Measurements from ENCODE around the gene CMSS1. TPM values are rescaled to one million over a fixed set of nuclear protein-coding genes. Genes with fewer than 3 reads are reported as not detected.

Gene CMSS1
- polyA plus RNA-seq, 1 of the 3 experiments (the other 2 are of a cell fraction), result 9.1 TPM

DNA sequence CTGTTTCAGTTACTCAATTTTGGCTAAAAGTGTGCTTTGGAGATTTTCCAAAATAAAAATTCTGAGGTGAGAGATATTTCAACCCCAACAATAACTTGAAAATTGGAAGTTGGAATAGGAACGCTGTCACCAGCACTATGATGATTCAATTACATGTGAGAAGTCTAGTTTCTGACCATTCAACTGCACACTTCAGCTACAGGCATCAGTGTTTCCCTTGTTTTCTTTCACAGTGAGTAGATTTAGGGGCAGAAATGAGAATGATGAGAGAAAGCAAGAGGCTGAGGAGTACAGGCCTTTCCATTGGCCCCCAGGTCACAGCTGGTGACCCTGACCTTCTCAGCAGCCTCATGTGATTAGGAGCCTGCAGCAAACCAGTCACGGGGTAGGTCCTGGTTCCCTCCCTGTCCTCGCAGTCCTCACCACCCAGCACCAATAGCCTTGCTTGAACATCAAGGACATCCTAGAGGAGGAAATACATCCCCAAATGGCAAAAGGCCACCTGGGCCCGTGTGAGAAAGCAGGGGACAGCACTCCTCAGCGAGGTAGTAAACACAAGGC is 306.6 kb downstream of the CMSS1 start:
- no peak overlapping the region for H2AFZ ChIP-seq (ENCODE audit: low read depth)
- no peaks in the 10 kb centered on the region for H3K79me2 ChIP-seq (ENCODE audit: insufficient read depth)
- no peaks in the 10 kb centered on the region for H3K36me3 ChIP-seq (replicated peaks in 1 of 2; ENCODE audit: control insufficient read depth in 1 of 2, insufficient read depth in 2 of 2, low read length in 1 of 2)
- no peaks in the 10 kb centered on the region for H3K27me3 ChIP-seq (ENCODE audit: insufficient read depth)
- H3F3A ChIP-seq (replicated peaks; ENCODE audit: insufficient read depth), result no peaks in the 10 kb centered on the region
- TF ChIP-seq RCOR1 (IDR thresholded peaks at IDR 0.05; ENCODE audit: low read length) (no peak), EP300 (IDR thresholded peaks at IDR 0.05; ENCODE audit: borderline replicate concordance in 1 of 2, low read depth in 1 of 2, low read length in 1 of 2) (no peak), FOXJ3 (CRISPR knock-in tag; IDR thresholded peaks at IDR 0.05) (no peak), NRF1 (IDR thresholded peaks at IDR 0.05; ENCODE audit: low read depth, low read length) (no peak), SMC3 (IDR thresholded peaks at IDR 0.05; ENCODE audit: low read depth, low read length) (no peak), GATA2 (CRISPR knock-in tag; IDR thresholded peaks at IDR 0.05) (no peak), RAD21 (IDR thresholded peaks at IDR 0.05; ENCODE audit: low read length) (no peak), MEF2A (IDR thresholded peaks at IDR 0.05; ENCODE audit: borderline replicate concordance, low read depth) (no peak)
- no peak overlapping the region for H3K4me2 ChIP-seq
- no peak for DNase-seq
- no peak overlapping the region for H3K4me3 ChIP-seq (ENCODE audit: low read depth in 2 of 2, low read length in 1 of 2)
- ChIA-PET CTCF (interaction anchor here (0.6 kb wide), 1 partner anchor 277 kb away, joined by 3 read pairs; the partner anchor contains the start of genes LNP1 and TOMM70), POLR2A (no interaction called here)
- H3K27ac ChIP-seq (ENCODE audit: low read depth in 2 of 2, low read length in 1 of 2), result no peak overlapping the region
- no peaks in the 10 kb centered on the region for H4K20me1 ChIP-seq (ENCODE audit: insufficient read depth)
- no peaks in the 10 kb centered on the region for H3K9me3 ChIP-seq
- peaks cover 0 to 25% of the 10 kb centered on the region in 2 experiments; a peak in 2 of 4 replicates for H3K4me1 ChIP-seq (ENCODE audit: control insufficient read depth in 1 of 2, insufficient read depth in 2 of 2, low read depth in 1 of 2, low read length in 1 of 2)
- no peak overlapping the region for H3K9ac ChIP-seq
- no peaks in the 10 kb centered on the region for H3K9me2 ChIP-seq
- WGBS (ENCODE audit: low lambda C conversion rate), result 94% methylated on average over 5 of the region's 5 CpGs

DNA sequence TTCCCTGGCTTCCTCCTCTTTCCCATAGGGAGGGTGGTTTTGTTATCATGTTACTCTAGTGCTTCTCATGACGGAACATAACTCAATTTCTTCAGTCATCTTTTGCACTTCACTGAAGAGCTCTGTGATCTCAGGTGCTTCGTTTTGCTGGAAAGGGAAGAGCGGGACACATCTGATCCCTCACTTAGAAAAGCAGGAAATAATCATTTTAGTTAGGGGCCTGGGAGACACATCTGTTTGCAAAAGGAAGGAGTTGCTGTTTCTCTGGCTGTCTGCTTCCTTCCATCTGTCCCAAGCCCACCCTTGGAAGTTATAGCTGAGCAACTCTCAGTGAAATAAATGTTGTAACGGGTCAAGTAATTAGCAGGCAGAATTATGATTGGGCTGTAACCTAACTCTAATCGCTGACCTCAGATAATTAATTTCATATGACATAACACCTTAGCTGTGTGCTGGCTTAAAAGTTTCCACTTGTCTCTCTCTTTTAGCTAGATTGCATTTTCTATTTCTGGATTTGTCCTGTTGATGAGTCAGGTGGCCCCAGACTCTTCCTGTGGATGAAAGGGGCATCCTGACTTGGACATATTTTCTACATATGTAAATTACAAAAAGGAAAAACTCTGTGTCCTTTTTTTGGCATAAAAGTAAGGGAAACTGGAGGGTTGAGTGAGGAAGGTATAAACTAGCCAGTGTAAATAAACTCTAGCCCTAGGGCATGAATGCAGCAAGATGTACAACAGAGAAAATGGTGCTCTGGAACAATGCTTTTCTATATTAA is 307.7 kb downstream of the CMSS1 start:
- Histone ChIP-seq H3K27me3 (ENCODE audit: insufficient read depth) (no peaks in the 10 kb centered on the region), H3K27ac (ENCODE audit: low read depth in 2 of 2, low read length in 1 of 2) (no peak overlapping the region; a peak in 1 of 4 replicates), H3K36me3 (replicated peaks in 1 of 2; ENCODE audit: control insufficient read depth in 1 of 2, insufficient read depth in 2 of 2, low read length in 1 of 2) (no peaks in the 10 kb centered on the region), H3K9me3 (no peaks in the 10 kb centered on the region), H3F3A (replicated peaks; ENCODE audit: insufficient read depth) (no peaks in the 10 kb centered on the region), H4K20me1 (ENCODE audit: insufficient read depth) (no peaks in the 10 kb centered on the region), H3K4me3 (ENCODE audit: low read depth in 2 of 2, low read length in 1 of 2) (no peak overlapping the region), H2AFZ (ENCODE audit: low read depth) (no peak overlapping the region), H3K9ac (no peak overlapping the region), H3K4me2 (no peak overlapping the region), H3K9me2 (no peaks in the 10 kb centered on the region), H3K79me2 (ENCODE audit: insufficient read depth) (no peaks in the 10 kb centered on the region), H3K4me1 (ENCODE audit: control insufficient read depth in 1 of 2, insufficient read depth in 2 of 2, low read depth in 1 of 2, low read length in 1 of 2) (peaks cover 0 to 25% of the 10 kb centered on the region in 2 experiments; a peak in 2 of 4 replicates)
- CTCF ChIA-PET, result interaction anchor here (1.3 to 1.5 kb wide), 2 partner anchors 40 to 57 kb away, joined by 3 to 4 read pairs; no protein-coding TSS in a partner anchor
- no peak for TF ChIP-seq TEAD4 (IDR thresholded peaks at IDR 0.05; ENCODE audit: borderline replicate concordance, insufficient read depth)
- TF ChIP-seq RAD21 (IDR thresholded peaks at IDR 0.05; ENCODE audit: low read length), result no peak
- TF ChIP-seq SMC3 (IDR thresholded peaks at IDR 0.05; ENCODE audit: low read depth, low read length), result no peak
- TF ChIP-seq, protein P1, sequence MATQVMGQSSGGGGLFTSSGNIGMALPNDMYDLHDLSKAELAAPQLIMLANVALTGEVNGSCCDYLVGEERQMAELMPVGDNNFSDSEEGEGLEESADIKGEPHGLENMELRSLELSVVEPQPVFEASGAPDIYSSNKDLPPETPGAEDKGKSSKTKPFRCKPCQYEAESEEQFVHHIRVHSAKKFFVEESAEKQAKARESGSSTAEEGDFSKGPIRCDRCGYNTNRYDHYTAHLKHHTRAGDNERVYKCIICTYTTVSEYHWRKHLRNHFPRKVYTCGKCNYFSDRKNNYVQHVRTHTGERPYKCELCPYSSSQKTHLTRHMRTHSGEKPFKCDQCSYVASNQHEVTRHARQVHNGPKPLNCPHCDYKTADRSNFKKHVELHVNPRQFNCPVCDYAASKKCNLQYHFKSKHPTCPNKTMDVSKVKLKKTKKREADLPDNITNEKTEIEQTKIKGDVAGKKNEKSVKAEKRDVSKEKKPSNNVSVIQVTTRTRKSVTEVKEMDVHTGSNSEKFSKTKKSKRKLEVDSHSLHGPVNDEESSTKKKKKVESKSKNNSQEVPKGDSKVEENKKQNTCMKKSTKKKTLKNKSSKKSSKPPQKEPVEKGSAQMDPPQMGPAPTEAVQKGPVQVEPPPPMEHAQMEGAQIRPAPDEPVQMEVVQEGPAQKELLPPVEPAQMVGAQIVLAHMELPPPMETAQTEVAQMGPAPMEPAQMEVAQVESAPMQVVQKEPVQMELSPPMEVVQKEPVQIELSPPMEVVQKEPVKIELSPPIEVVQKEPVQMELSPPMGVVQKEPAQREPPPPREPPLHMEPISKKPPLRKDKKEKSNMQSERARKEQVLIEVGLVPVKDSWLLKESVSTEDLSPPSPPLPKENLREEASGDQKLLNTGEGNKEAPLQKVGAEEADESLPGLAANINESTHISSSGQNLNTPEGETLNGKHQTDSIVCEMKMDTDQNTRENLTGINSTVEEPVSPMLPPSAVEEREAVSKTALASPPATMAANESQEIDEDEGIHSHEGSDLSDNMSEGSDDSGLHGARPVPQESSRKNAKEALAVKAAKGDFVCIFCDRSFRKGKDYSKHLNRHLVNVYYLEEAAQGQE (IDR thresholded peaks at IDR 0.05; ENCODE audit: low read depth, low read length), result no peak
- no peak for TF ChIP-seq CHD2 (IDR thresholded peaks at IDR 0.05; ENCODE audit: low read length, partially characterized antibody)
- TF ChIP-seq FOXM1 (IDR thresholded peaks at IDR 0.05; ENCODE audit: low read depth), result no peak
- no peak for TF ChIP-seq FOXJ3 (CRISPR knock-in tag; IDR thresholded peaks at IDR 0.05)
- TF ChIP-seq, protein P2, sequence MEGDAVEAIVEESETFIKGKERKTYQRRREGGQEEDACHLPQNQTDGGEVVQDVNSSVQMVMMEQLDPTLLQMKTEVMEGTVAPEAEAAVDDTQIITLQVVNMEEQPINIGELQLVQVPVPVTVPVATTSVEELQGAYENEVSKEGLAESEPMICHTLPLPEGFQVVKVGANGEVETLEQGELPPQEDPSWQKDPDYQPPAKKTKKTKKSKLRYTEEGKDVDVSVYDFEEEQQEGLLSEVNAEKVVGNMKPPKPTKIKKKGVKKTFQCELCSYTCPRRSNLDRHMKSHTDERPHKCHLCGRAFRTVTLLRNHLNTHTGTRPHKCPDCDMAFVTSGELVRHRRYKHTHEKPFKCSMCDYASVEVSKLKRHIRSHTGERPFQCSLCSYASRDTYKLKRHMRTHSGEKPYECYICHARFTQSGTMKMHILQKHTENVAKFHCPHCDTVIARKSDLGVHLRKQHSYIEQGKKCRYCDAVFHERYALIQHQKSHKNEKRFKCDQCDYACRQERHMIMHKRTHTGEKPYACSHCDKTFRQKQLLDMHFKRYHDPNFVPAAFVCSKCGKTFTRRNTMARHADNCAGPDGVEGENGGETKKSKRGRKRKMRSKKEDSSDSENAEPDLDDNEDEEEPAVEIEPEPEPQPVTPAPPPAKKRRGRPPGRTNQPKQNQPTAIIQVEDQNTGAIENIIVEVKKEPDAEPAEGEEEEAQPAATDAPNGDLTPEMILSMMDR (IDR thresholded peaks at IDR 0.05), result no peak
- TF ChIP-seq SIN3A (IDR thresholded peaks at IDR 0.05; ENCODE audit: borderline replicate concordance, low read depth, low read length), result no peak
- TF ChIP-seq RFX5 (IDR thresholded peaks at IDR 0.05; ENCODE audit: low read length), result no peak
- no peak for TF ChIP-seq POLR2AphosphoS5 (IDR thresholded peaks at IDR 0.05; ENCODE audit: low read depth, low read length)
- TF ChIP-seq, protein P3, sequence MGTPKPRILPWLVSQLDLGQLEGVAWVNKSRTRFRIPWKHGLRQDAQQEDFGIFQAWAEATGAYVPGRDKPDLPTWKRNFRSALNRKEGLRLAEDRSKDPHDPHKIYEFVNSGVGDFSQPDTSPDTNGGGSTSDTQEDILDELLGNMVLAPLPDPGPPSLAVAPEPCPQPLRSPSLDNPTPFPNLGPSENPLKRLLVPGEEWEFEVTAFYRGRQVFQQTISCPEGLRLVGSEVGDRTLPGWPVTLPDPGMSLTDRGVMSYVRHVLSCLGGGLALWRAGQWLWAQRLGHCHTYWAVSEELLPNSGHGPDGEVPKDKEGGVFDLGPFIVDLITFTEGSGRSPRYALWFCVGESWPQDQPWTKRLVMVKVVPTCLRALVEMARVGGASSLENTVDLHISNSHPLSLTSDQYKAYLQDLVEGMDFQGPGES (IDR thresholded peaks at IDR 0.05; ENCODE audit: low read depth, low read length), result no peak
- DNase-seq, result no peak
- POLR2A ChIA-PET, result no interaction called here
- 94% methylated on average over 5 of the region's 5 CpGs for WGBS (ENCODE audit: low lambda C conversion rate)

All from SK-N-SH (cell line).